Ovary (tissue), 3 donors: ENCODE data around the gene ERC1.

Source experiments
- EP300 ChIP-seq: sonication (generic); formaldehyde crosslinking; IDR thresholded peaks from one replicate; pipeline ENCODE4 v1.6.1; 2017; ENCODE audit warnings: antibody characterized with exemption
- POLR2A ChIP-seq: fragments of 450-650 bp; IDR thresholded peaks from one replicate; pipeline ENCODE4 v1.6.1; 2017; ENCODE audit warnings: antibody characterized with exemption, mild to moderate bottlenecking, moderate library complexity
- TF ChIP-seq, protein P1 (sequence below), 3 donors: fragments of 450-650 bp in 2 of 3; fragments of 200-600 bp in 1 of 3; IDR thresholded peaks; one replicate each; pipeline versions ENCODE4 v1.5.1 to v1.8.0; 2016 to 2022; ENCODE audit warnings: antibody characterized with exemption in 3 of 3, mild to moderate bottlenecking in 1 of 3
- donor health status: DM: no; HTN: no; CAD: no.

GRCh38 chr12:1102115-1102514 is 111.1 kb downstream of the ERC1 start:
- TF ChIP-seq, protein P1, sequence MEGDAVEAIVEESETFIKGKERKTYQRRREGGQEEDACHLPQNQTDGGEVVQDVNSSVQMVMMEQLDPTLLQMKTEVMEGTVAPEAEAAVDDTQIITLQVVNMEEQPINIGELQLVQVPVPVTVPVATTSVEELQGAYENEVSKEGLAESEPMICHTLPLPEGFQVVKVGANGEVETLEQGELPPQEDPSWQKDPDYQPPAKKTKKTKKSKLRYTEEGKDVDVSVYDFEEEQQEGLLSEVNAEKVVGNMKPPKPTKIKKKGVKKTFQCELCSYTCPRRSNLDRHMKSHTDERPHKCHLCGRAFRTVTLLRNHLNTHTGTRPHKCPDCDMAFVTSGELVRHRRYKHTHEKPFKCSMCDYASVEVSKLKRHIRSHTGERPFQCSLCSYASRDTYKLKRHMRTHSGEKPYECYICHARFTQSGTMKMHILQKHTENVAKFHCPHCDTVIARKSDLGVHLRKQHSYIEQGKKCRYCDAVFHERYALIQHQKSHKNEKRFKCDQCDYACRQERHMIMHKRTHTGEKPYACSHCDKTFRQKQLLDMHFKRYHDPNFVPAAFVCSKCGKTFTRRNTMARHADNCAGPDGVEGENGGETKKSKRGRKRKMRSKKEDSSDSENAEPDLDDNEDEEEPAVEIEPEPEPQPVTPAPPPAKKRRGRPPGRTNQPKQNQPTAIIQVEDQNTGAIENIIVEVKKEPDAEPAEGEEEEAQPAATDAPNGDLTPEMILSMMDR (IDR thresholded peaks at IDR 0.05) = no peak
- TF ChIP-seq EP300 (no peak), POLR2A (no peak)
